OCI-LY3 (cell line): ENCODE results near the gene NLRC5.
A peak's percentile ranks its signal among the peaks of the same experiment; 100 is the strongest.
"Not testable (repeated sequence)": the region's sequence is repeated elsewhere in the genome, so short reads cannot be mapped to it uniquely, and the experiment has no call there.

Source experiments
- H2AFZ ChIP-seq: fragments of 200-600, 300-600 bp; shearing (Covaris generic); 2 replicates; pipeline ENCODE4 v1.6.0; 2014; ENCODE audit warnings: antibody characterized with exemption, low read depth, low read length
- H3K27ac ChIP-seq: fragments of 200-600, 300-600 bp; sonication (generic); 2 replicates; pipeline ENCODE4 v1.5.1; 2014; ENCODE audit warnings: mild to moderate bottlenecking, low read length, moderate library complexity, mixed read lengths
- H3K27me3 ChIP-seq: fragments of 200-600, 300-600 bp; sonication (generic); 2 replicates; pipeline ENCODE4 v1.6.1; 2014; ENCODE audit warnings: low read depth, low read length, mixed read lengths
- H3K36me3 ChIP-seq: fragments of 200-600, 300-600 bp; sonication (generic); replicated peaks from 2 replicates; pipeline ENCODE3; 2014; ENCODE audit warnings: low read depth, low read length, mixed read lengths
- H3K4me1 ChIP-seq: fragments of 300-600, 200-600 bp; sonication (generic); 2 replicates; pipeline ENCODE4 v1.6.1; 2014; ENCODE audit warnings: low read length, mixed read lengths
- H3K4me2 ChIP-seq: fragments of 200-600, 300-600 bp; sonication (generic); 2 replicates; pipeline ENCODE4 v1.6.1; 2014; ENCODE audit warnings: low read length, mixed read lengths
- H3K4me3 ChIP-seq: fragments of 300-600, 200-600 bp; sonication (generic); 2 replicates; pipeline ENCODE4 v1.5.1; 2014; ENCODE audit warnings: antibody characterized with exemption, mild to moderate bottlenecking, low read length, moderate library complexity
- H3K79me2 ChIP-seq: fragments of 300-600, 200-600 bp; shearing (Covaris generic); 2 replicates; pipeline ENCODE4 v1.6.1; 2014; ENCODE audit warnings: mild to moderate bottlenecking, low read length, mixed read lengths
- H3K9ac ChIP-seq: fragments of 300-600, 200-600 bp; shearing (Covaris generic); 2 replicates; pipeline ENCODE4 v1.6.0; 2014; ENCODE audit warnings: mild to moderate bottlenecking, low read length, moderate library complexity
- H3K9me3 ChIP-seq: fragments of 200-600, 300-600 bp; shearing (Covaris generic); 2 replicates; pipeline ENCODE4 v1.6.1; 2014; ENCODE audit warnings: low read length, mixed read lengths; ENCODE audit not compliant: insufficient read depth
- H4K20me1 ChIP-seq: fragments of 200-600, 300-600 bp; sonication (generic); 2 replicates; pipeline ENCODE4 v1.6.1; 2016; ENCODE audit warnings: low read length, mixed read lengths; ENCODE audit not compliant: insufficient read depth
- CTCF ChIP-seq: fragments of 200-600, 300-600 bp; sonication (generic); IDR thresholded peaks from 2 replicates; pipeline ENCODE4 v1.5.1; 2014; ENCODE audit warnings: antibody characterized with exemption, low read length, low read depth
- EZH2phosphoT487 ChIP-seq: fragments of 200-600 bp; shearing (Covaris generic); IDR thresholded peaks from 2 replicates; pipeline ENCODE4 v1.6.1; 2018; ENCODE audit warnings: antibody characterized with exemption, mixed run types, low read depth

The NLRC5 gene

GRCh38 chr16:57062329-57062728, 73.0 kb downstream of the NLRC5 start:
- H2AFZ ChIP-seq, result no peak overlapping the region
- no peaks in the 10 kb centered on the region for H3K27me3 ChIP-seq
- no peak overlapping the region for H3K27ac ChIP-seq
- H3K4me3 ChIP-seq, result no peak overlapping the region
- no peaks in the 10 kb centered on the region for H3K9me3 ChIP-seq
- no peaks in the 10 kb centered on the region for H3K79me2 ChIP-seq
- no peaks in the 10 kb centered on the region for H4K20me1 ChIP-seq
- H3K36me3 ChIP-seq, result peaks cover 4% of the 10 kb centered on the region
- no peak overlapping the region for H3K9ac ChIP-seq
- TF ChIP-seq CTCF, result no peak
- TF ChIP-seq EZH2phosphoT487, result no peak
- H3K4me1 ChIP-seq, result peaks cover 14% of the 10 kb centered on the region
- H3K4me2 ChIP-seq, result no peak overlapping the region

- not testable (repeated sequence) for H4K20me1 ChIP-seq, H3K4me3 ChIP-seq, H3K9ac ChIP-seq, H3K79me2 ChIP-seq, H3K9me3 ChIP-seq, H2AFZ ChIP-seq, H3K27ac ChIP-seq, H3K4me2 ChIP-seq, H3K27me3 ChIP-seq, H3K36me3 ChIP-seq
- peaks cover 20% of the 10 kb centered on the region for H3K4me1 ChIP-seq
Measured at GRCh38 chr16:57063189-57063588, 73.8 kb downstream of the NLRC5 start.

GRCh38 chr16:57064995-57065394, 75.6 kb downstream of the NLRC5 start:
- Histone ChIP-seq H3K4me3 (no peak overlapping the region), H4K20me1 (no peaks in the 10 kb centered on the region), H3K9me3 (no peaks in the 10 kb centered on the region), H3K79me2 (no peaks in the 10 kb centered on the region), H3K4me2 (no peak overlapping the region), H3K9ac (no peak overlapping the region), H3K4me1 (peaks cover 20% of the 10 kb centered on the region), H3K36me3 (peaks cover 7% of the 10 kb centered on the region), H3K27me3 (no peaks in the 10 kb centered on the region), H3K27ac (no peak overlapping the region), H2AFZ (no peak overlapping the region)
- no peak for TF ChIP-seq EZH2phosphoT487

GRCh38 chr16:57066625-57067024, 77.3 kb downstream of the NLRC5 start:
- Histone ChIP-seq H3K27me3 (no peaks in the 10 kb centered on the region), H3K4me1 (peaks cover 20% of the 10 kb centered on the region), H3K79me2 (no peaks in the 10 kb centered on the region), H4K20me1 (no peaks in the 10 kb centered on the region), H3K9ac (no peak overlapping the region), H3K4me2 (peak overlapping the region; percentile 42), H2AFZ (no peak overlapping the region), H3K4me3 (no peak overlapping the region), H3K36me3 (peaks cover 3% of the 10 kb centered on the region), H3K27ac (no peak overlapping the region), H3K9me3 (no peaks in the 10 kb centered on the region)
- TF ChIP-seq EZH2phosphoT487 (no peak), CTCF (no peak)

GRCh38 chr16:57067347-57067746, 78.0 kb downstream of the NLRC5 start:
- Histone ChIP-seq H4K20me1 (no peaks in the 10 kb centered on the region), H3K4me3 (no peak overlapping the region), H3K9me3 (no peaks in the 10 kb centered on the region), H3K79me2 (no peaks in the 10 kb centered on the region), H3K27me3 (no peaks in the 10 kb centered on the region), H3K4me2 (peak overlapping the region; percentile 42), H3K36me3 (peaks cover 3% of the 10 kb centered on the region), H3K9ac (no peak overlapping the region; the same call in 1 of the 2 replicates), H3K27ac (no peak overlapping the region), H2AFZ (no peak overlapping the region), H3K4me1 (peaks cover 20% of the 10 kb centered on the region)
- no peak for TF ChIP-seq EZH2phosphoT487
- no peak for TF ChIP-seq CTCF
